K562 (cell line): Measurements from ENCODE around the gene FBP1. TPM values are rescaled to one million over a fixed set of nuclear protein-coding genes. Genes with fewer than 3 reads are reported as not detected.

Experiments used
- KAT7 ChIP-seq: sonication (generic); formaldehyde crosslinking; IDR thresholded peaks from 2 replicates; pipeline ENCODE4 v1.8.0; 2022; ENCODE audit warnings: missing genetic modification reagents, mild to moderate bottlenecking, borderline replicate concordance
- KDM2B ChIP-seq: fragments of 250-450 bp; sonication (Bioruptor Pico); IDR thresholded peaks from 2 replicates; pipeline ENCODE4 v1.8.0; 2021; ENCODE audit warnings: mild to moderate bottlenecking, moderate library complexity
- L3MBTL2 ChIP-seq: fragments of 450-650 bp; IDR thresholded peaks from 2 replicates; pipeline ENCODE4 v1.6.1; 2016; ENCODE audit warnings: mild to moderate bottlenecking, moderate library complexity
- RBM15 ChIP-seq: fragments of 200-400 bp; formaldehyde crosslinking; IDR thresholded peaks from 2 replicates; pipeline ENCODE4 v1.6.1; 2018; ENCODE audit warnings: mild to moderate bottlenecking, low read length, moderate library complexity; ENCODE audit not compliant: insufficient read depth
- SIRT6 ChIP-seq: IDR thresholded peaks from one replicate; pipeline ENCODE4 v1.6.1; 2012; ENCODE audit warnings: low read depth, mild to moderate bottlenecking, control low read depth, inconsistent platforms, low read length, moderate library complexity
- SP1 ChIP-seq: sonication (generic); formaldehyde crosslinking; IDR thresholded peaks from 2 replicates; pipeline ENCODE4 v1.8.1; 2022; ENCODE audit warnings: mild to moderate bottlenecking, missing genetic modification reagents
- TCF7 ChIP-seq: sonication (generic); IDR thresholded peaks from 2 replicates; pipeline ENCODE4 v1.6.1; 2016; ENCODE audit warnings: antibody characterized with exemption, borderline replicate concordance
- WHSC1 ChIP-seq: IDR thresholded peaks from one replicate; pipeline ENCODE4 v1.6.1; 2012; ENCODE audit warnings: low read length, control low read depth, inconsistent platforms
- ZNF184 ChIP-seq: sonication (generic); formaldehyde crosslinking; IDR thresholded peaks from 2 replicates; pipeline ENCODE4 v1.5.0; 2020; ENCODE audit warnings: missing genetic modification reagents
- ZNF274 ChIP-seq: IDR thresholded peaks from 2 replicates; pipeline ENCODE4 v1.6.1; 2011; ENCODE audit warnings: low read depth, mild to moderate bottlenecking, low read length, moderate library complexity, borderline replicate concordance
- ZNF316 ChIP-seq: fragments of 450-650 bp; IDR thresholded peaks from 2 replicates; pipeline ENCODE4 v1.6.1; 2016
- ZNF583 ChIP-seq: fragments of 250-450 bp; sonication (Bioruptor Pico); IDR thresholded peaks from 2 replicates; pipeline ENCODE4 v1.4.0; 2020
- polyA plus RNA-seq, 8 experiments: library from polyadenylated mRNA; depleted of rRNA in 4 of 8; stranded (reverse) in 5 of 8; unstranded in 3 of 8; fragments of >200 nt; fragmentation: Nextera tagmentation in 2 of 8; fragmentation: Illumina TruSeq in 1 of 8; extraction: Ambion mirVana in 2 of 8; extraction: Trizol in 1 of 8; gene quantifications; 2 replicates each; pipeline versions ENCODE4 v1.2.1 to v1.2.3, GENCODE V29; 2011 to 2014; ENCODE audit warnings: inconsistent platforms in 1 of 8, missing spikeins in 1 of 8
- total RNA-seq, 7 experiments: library from RNA; depleted of rRNA in 6 of 7; stranded (reverse); fragments of >200 nt in 6 of 7; fragmentation: Illumina TruSeq in 2 of 7; extraction: Trizol in 2 of 7; gene quantifications; 2 replicates each; pipeline versions ENCODE4 v1.2.1 to v1.2.3, GENCODE V29; 2011 to 2021; ENCODE audit warnings: low replicate concordance in 1 of 7
- TF ChIP-seq, protein P1 (sequence below): fragments of 250-450 bp; sonication (Bioruptor Pico); IDR thresholded peaks from 2 replicates; pipeline ENCODE4 v1.5.1; 2021; ENCODE audit warnings: mild to moderate bottlenecking
- TF ChIP-seq, protein P2 (sequence below): fragments of 450-650 bp; formaldehyde crosslinking; IDR thresholded peaks from 2 replicates; pipeline ENCODE4 v1.4.0; 2020; ENCODE audit warnings: mild to moderate bottlenecking, moderate library complexity
- TF ChIP-seq, protein P3 (sequence below): fragments of 250-450 bp; sonication (Bioruptor Pico); IDR thresholded peaks from 2 replicates; pipeline ENCODE4 v1.8.0; 2021; ENCODE audit warnings: borderline replicate concordance, mild to moderate bottlenecking, moderate library complexity; ENCODE audit not compliant: poor library complexity, severe bottlenecking
- TF ChIP-seq, protein P4 (sequence below): fragments of 250-450 bp; sonication (Bioruptor Pico); IDR thresholded peaks from 2 replicates; pipeline ENCODE4 v1.5.0; 2020; ENCODE audit warnings: mild to moderate bottlenecking
- TF ChIP-seq, protein P5 (sequence below): fragments of 450-650 bp; conservative IDR thresholded peaks from 2 replicates; pipeline ENCODE4 v1.6.1; 2016; ENCODE audit warnings: missing genetic modification characterization, low read depth, mild to moderate bottlenecking, missing compliant biosample characterization, moderate library complexity

Gene FBP1
- total and polyA plus RNA-seq, 9 of the 15 experiments (the other 6 are each of a cell fraction or from before 2014, with no cell fraction given) = 0.24 TPM; not detected in 8

DNA sequence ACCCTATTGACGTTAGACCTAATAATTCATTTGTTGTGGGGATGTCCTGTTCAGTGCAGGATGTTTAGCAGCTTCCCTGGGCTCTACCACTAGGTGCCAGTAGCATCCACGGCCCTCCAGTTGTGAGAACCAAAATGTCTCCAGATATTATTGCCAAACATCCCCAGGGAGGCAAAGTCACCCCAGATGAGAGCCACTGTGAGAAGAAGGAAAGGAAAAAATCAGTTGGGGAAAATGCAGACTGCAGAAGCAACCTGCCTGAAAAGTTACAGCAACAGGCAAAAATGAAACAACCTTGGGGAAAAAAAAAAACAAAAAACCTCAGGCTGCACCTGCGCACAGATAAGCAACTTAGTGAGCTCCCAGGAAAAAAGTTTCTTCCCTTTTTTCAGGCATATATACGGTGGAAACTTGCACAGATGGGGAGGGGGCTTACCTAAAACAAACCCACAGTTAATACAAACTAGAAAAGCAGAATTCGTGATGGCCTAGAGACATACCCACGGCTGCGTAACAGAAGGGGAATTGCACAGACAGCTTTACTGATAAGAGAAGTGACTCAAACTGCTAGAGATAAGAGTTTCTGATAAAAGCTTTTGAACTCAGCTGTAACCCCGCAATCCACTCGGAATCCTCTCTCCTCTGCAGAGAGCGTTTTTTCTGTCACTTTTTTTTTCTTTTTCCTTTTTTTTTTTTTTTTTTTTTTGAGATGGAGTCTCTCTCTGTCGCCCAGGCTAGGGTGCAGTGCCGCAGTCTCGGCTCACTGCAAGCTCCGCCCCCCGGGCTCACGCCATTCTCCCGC is 29.8 kb upstream of the FBP1 start (continued):
- TF ChIP-seq, protein P1, sequence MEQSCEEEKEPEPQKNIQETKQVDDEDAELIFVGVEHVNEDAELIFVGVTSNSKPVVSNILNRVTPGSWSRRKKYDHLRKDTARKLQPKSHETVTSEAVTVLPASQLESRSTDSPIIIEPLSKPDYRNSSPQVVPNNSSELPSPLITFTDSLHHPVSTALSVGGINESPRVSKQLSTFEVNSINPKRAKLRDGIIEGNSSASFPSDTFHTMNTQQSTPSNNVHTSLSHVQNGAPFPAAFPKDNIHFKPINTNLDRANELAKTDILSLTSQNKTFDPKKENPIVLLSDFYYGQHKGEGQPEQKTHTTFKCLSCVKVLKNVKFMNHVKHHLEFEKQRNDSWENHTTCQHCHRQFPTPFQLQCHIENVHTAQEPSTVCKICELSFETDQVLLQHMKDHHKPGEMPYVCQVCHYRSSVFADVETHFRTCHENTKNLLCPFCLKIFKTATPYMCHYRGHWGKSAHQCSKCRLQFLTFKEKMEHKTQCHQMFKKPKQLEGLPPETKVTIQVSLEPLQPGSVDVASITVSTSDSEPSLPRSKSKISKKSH (CRISPR knock-in tag) = no peak
- TF ChIP-seq, protein P2, sequence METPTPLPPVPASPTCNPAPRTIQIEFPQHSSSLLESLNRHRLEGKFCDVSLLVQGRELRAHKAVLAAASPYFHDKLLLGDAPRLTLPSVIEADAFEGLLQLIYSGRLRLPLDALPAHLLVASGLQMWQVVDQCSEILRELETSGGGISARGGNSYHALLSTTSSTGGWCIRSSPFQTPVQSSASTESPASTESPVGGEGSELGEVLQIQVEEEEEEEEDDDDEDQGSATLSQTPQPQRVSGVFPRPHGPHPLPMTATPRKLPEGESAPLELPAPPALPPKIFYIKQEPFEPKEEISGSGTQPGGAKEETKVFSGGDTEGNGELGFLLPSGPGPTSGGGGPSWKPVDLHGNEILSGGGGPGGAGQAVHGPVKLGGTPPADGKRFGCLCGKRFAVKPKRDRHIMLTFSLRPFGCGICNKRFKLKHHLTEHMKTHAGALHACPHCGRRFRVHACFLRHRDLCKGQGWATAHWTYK (CRISPR knock-in tag) = no peak
- TF ChIP-seq L3MBTL2 = no peak
- TF ChIP-seq, protein P3, sequence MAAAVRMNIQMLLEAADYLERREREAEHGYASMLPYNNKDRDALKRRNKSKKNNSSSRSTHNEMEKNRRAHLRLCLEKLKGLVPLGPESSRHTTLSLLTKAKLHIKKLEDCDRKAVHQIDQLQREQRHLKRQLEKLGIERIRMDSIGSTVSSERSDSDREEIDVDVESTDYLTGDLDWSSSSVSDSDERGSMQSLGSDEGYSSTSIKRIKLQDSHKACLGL (CRISPR knock-in tag) = no peak
- no peak for TF ChIP-seq ZNF316
- TF ChIP-seq ZNF583 (CRISPR knock-in tag) = no peak
- no peak for TF ChIP-seq ZNF184 (CRISPR knock-in tag)
- TF ChIP-seq, protein P4, sequence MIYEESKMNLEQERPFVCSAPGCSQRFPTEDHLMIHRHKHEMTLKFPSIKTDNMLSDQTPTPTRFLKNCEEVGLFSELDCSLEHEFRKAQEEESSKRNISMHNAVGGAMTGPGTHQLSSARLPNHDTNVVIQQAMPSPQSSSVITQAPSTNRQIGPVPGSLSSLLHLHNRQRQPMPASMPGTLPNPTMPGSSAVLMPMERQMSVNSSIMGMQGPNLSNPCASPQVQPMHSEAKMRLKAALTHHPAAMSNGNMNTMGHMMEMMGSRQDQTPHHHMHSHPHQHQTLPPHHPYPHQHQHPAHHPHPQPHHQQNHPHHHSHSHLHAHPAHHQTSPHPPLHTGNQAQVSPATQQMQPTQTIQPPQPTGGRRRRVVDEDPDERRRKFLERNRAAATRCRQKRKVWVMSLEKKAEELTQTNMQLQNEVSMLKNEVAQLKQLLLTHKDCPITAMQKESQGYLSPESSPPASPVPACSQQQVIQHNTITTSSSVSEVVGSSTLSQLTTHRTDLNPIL = no peak
- no peak for TF ChIP-seq SP1
- TF ChIP-seq, protein P5, sequence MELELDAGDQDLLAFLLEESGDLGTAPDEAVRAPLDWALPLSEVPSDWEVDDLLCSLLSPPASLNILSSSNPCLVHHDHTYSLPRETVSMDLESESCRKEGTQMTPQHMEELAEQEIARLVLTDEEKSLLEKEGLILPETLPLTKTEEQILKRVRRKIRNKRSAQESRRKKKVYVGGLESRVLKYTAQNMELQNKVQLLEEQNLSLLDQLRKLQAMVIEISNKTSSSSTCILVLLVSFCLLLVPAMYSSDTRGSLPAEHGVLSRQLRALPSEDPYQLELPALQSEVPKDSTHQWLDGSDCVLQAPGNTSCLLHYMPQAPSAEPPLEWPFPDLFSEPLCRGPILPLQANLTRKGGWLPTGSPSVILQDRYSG = no peak
- TF ChIP-seq TCF7 = peak; percentile 71; the same call in 1 of the 2 replicates
- TF ChIP-seq SIRT6 = no peak
- no peak for TF ChIP-seq KAT7 (CRISPR knock-in tag)
- TF ChIP-seq KDM2B = no peak
- TF ChIP-seq ZNF274 = no peak
- no peak for TF ChIP-seq RBM15
- no peak for TF ChIP-seq WHSC1
